Measurements from ENCODE around the gene SASH1.
A peak's percentile ranks its signal among the peaks of the same experiment; 100 is the strongest.

SASH1 gene

GRCh38 chr6:148518511-148519156 is 176.0 kb downstream of the SASH1 start:
- ChIA-PET POLR2A (ENCODE audit: low non-redundant PET) (no interaction called here), CTCF (no interaction called here)
- H3K27ac ChIP-seq: no peak overlapping the region
- no peak for DNase-seq (ENCODE audit: low spot score)
- no peak for TF ChIP-seq CTCF (conservative IDR thresholded peaks at IDR 0.05; ENCODE audit: low read depth)

GRCh38 chr6:148520109-148520841 is 177.6 kb downstream of the SASH1 start:
- peak overlapping the region; percentile 16; the same call in 1 of the 2 replicates for H3K27ac ChIP-seq
- POLR2A ChIA-PET (ENCODE audit: low non-redundant PET): no interaction called here

GRCh38 chr6:148521158-148521557 is 178.5 kb downstream of the SASH1 start:
- TF ChIP-seq CTCF (conservative IDR thresholded peaks at IDR 0.05; ENCODE audit: low read depth): no peak
- POLR2A ChIA-PET (ENCODE audit: low non-redundant PET): no interaction called here
- no peak for DNase-seq (ENCODE audit: low spot score)
- H3K27ac ChIP-seq: no peak overlapping the region
- CTCF ChIA-PET: interaction anchor here (0.6 kb wide), 1 partner anchor 344 kb away, joined by 3 read pairs; no protein-coding TSS in a partner anchor

More at GRCh38 chr6:148520109-148520841, 177.6 kb downstream of the SASH1 start:
- CTCF ChIA-PET: interaction anchor here (0.6 kb wide), 1 partner anchor 343 kb away, joined by 3 read pairs; no protein-coding TSS in a partner anchor
- TF ChIP-seq CTCF (conservative IDR thresholded peaks at IDR 0.05; ENCODE audit: low read depth): no peak
- no peak for DNase-seq (ENCODE audit: low spot score)

- peak; percentile 46 for DNase-seq (ENCODE audit: low spot score)
- H3K27ac ChIP-seq: no peak overlapping the region
- ChIA-PET POLR2A (ENCODE audit: low non-redundant PET) (no interaction called here), CTCF (no interaction called here)
- TF ChIP-seq CTCF (conservative IDR thresholded peaks at IDR 0.05; ENCODE audit: low read depth): no peak
Measured at GRCh38 chr6:148521586-148521985, 178.9 kb downstream of the SASH1 start.

- CTCF ChIA-PET: no interaction called here
- TF ChIP-seq CTCF (conservative IDR thresholded peaks at IDR 0.05; ENCODE audit: low read depth): no peak
- POLR2A ChIA-PET (ENCODE audit: low non-redundant PET): no interaction called here
Measured at GRCh38 chr6:148523048-148523447, 180.4 kb downstream of the SASH1 start.

GRCh38 chr6:148523551-148523950 is 180.9 kb downstream of the SASH1 start:
- no peak for TF ChIP-seq CTCF (conservative IDR thresholded peaks at IDR 0.05; ENCODE audit: low read depth)
- POLR2A ChIA-PET (ENCODE audit: low non-redundant PET): no interaction called here

More at GRCh38 chr6:148523048-148523447, 180.4 kb downstream of the SASH1 start:
- no peak for DNase-seq (ENCODE audit: low spot score)
- H3K27ac ChIP-seq: no peak overlapping the region

More at GRCh38 chr6:148523551-148523950, 180.9 kb downstream of the SASH1 start:
- CTCF ChIA-PET: no interaction called here
- H3K27ac ChIP-seq: no peak overlapping the region
- DNase-seq (ENCODE audit: low spot score): no peak

All from RWPE1 (cell line).